Stimulated activated CD4-positive, alpha-beta T cell treated with anti-CD3 and anti-CD28 coated beads, TNF-alpha, amount 100 ng/mL, for 1 hour (primary cell): ENCODE measurements around the gene RGPD4.

Experiments used
- DNase-seq, 3 donors: peaks; one replicate each; pipeline ENCODE4 v3.0.0-alpha.2; 2020; ENCODE audit warnings: low read depth in 3 of 3, low spot score in 1 of 3

RGPD4 gene

DNA sequence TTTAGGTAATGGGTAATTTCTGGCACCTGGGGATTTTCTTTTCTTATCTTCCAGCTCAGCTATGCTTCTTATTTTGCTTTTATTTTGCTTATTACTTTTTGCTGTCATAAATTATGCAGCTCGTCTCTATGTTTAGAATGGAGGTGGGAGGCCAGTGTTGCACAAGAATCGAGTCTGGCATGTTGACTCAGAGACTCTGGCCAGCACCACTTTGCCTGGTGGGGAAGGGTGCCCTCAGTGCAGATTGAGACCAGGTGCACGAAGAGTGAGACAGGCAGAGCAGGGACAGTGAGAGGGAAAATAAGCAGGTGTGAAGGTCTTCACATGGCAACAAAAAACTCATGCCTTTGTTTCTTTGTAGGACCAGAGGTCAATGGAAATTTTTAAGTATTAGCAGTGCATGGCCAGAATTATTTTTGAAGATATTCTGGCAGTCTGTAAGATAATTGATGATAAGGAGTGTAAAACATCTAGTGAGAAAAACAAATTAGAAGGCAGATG is 100.4 kb downstream of the RGPD4 start:
- DNase-seq = no peak

DNA sequence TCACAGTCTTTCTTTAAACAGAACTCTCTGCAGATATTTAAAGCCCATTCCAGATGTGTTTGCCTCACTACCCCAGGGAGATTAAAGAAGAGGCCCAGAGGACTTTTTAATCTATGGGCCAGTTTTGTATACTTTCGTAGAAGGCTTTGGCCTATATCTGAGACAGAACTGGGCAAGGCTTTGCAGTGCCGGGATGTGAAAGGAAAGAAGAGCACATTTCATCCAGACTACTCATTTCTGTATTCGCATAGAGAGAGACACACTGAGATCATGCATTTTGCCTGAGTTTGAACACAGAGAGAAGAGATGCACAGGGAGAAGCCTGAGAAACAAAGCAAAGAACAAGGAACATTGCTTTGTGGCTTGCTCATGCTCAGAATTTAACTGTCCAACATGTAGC is 104.7 kb downstream of the RGPD4 start:
- DNase-seq = no peak

- DNase-seq = no peak
Observed at GRCh38 chr2:107932488-107932887, 105.8 kb downstream of the RGPD4 start.

DNA sequence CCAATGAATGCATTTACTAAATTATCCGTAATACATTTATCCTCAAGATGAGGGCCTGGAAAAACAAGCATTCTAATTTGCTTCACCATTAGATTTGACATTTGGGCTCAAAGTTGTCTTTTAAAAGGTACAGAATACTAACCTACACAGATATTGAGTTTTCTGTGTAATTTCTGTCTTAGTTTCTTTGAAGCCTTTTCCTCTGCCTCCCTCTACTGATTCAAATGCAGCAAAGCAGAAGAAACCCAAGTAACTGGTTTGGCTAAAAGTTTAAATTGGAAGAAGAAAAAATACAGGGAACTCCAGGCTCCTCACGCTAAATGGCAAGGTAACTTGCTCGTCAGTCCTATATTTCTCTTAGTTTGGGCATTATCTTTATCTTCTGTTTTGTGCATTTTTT is 106.3 kb downstream of the RGPD4 start:
- no peak for DNase-seq

GRCh38 chr2:107936433-107937359 is 110.0 kb downstream of the RGPD4 start:
- DNase-seq = no peak
